Fibroblast of lung (primary cell): ENCODE data around the gene ZPR1.

Experiments
- CTCF ChIP-seq, 2 donors: IDR thresholded peaks in 1 of 2; conservative IDR thresholded peaks in 1 of 2; 1 replicate in 1 of 2; 2 replicates in 1 of 2; pipeline ENCODE4 v1.5.1; 2011 to 2012; ENCODE audit warnings: low read length in 2 of 2, control low read depth in 1 of 2, inconsistent platforms in 1 of 2, low read depth in 1 of 2, mild to moderate bottlenecking in 1 of 2
- EZH2 ChIP-seq: IDR thresholded peaks from 2 replicates; pipeline ENCODE4 v1.5.1; 2012; ENCODE audit warnings: low read length, control low read depth, mild to moderate bottlenecking; ENCODE audit errors: missing control alignments

GRCh38 chr11:116792144-116792868 is 4.5 kb upstream of the ZPR1 start:
- TF ChIP-seq CTCF (conservative IDR thresholded peaks at IDR 0.05 in 1 of 2, IDR thresholded peaks at IDR 0.05 in 1 of 2; ENCODE audit: low read depth in 1 of 2, low read length in 2 of 2) (no peak), EZH2 (no peak)
